Measurements from ENCODE around the gene RHOT1. TPM values are rescaled to one million over a fixed set of nuclear protein-coding genes. Genes with fewer than 3 reads are reported as not detected.
"Not testable (repeated sequence)": the region's sequence is repeated elsewhere in the genome, so short reads cannot be mapped to it uniquely, and the experiment has no call there.

Gene RHOT1
- total RNA-seq, 4 donors from 2014 or later: 60.8 to 97.6 (median 72.7) TPM

DNA sequence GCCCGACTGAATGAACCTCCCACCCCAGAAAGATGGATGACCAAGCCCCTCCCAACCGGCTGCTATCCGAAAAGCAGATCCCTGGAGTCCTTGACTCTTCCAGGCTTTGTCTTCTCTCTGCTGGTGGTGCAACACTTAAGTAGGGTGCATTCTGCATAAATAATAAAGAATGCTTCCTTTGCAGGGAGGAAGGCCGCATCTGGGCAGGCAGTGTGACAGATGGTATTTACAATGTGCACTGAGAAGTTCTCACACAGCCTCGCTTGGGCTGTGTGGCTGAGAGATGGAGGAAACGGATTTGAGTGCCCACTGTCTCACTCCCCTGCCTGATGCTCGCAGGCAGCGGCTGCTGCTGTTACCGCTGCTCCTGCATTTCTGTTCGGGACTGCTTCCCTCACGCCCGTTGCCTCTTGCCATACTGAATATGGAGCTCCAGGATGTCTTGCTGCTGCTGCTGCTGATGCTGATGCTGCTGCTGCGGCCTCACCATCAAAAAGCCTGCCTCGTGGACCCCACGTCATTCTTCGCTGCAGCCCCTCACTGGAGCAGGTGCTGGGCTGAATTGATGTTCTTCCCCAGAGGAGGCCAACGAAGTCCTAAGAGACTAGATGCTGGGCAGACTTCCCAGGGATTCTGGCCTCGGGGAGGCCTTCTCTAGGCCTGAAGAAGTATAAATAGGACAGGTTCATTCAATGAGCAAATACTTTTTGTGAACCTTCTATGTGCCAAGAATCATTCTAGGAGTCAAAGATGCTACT lies 116.3 kb downstream of the RHOT1 start:
- WGBS, 2 donors: 74 to 85% methylated on average over 18 of the region's 18 CpGs
- intact Hi-C loops (cut with DNase I; ENCODE audit: low total_unique reads): no loop called here
- no peak overlapping the region for H3K4me3 ChIP-seq (ENCODE audit: low read depth, poor library complexity, severe bottlenecking)
- TF ChIP-seq CTCF (IDR thresholded peaks at IDR 0.05): no peak
- DNase-seq (ENCODE audit: low spot score in 2 of 2): no peak

DNA sequence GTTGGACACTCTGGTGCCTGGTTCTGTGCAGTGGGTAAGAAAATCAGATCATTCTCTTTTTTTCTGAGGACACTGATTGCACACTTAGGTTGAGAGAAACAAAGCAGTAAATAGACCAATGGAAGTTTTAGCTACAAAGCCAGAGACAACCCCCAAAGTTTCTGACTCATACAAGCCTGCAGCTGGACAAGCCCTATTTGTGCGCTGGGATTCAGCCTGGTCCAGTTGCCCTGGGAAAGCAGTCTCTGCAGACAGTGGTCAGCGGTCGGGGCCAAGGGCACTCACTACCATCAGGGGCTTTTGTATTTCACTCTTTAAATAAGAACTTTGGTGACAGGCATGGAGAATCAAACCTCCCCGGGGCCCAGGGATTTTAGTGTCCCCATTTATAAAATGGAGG lies 117.3 kb downstream of the RHOT1 start:
- no peak overlapping the region for H3K4me3 ChIP-seq (ENCODE audit: low read depth, poor library complexity, severe bottlenecking)
- DNase-seq (ENCODE audit: low spot score in 2 of 2): no peak
- WGBS, 2 donors: 82 to 86% methylated on average over 4 of the region's 4 CpGs
- TF ChIP-seq CTCF (IDR thresholded peaks at IDR 0.05) (no peak), POLR2A (IDR thresholded peaks at IDR 0.05) (no peak)
- intact Hi-C loops (cut with DNase I; ENCODE audit: low total_unique reads): no loop called here

DNA sequence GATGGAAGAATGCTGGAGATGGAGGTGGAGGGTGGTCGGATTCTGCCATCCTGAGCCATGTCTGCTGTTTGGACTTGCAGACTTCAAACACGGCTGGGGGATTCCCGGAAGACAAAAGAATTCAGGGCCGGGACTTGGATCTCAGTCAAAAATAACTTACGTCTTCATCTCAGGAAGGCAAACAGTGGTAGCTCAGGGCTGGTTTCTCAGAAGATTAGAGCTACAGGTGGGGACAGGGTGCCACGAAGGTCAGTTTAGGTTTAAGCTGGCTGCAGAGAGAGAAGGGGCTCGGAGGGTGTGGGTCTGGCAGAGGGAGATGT lies 119.1 kb downstream of the RHOT1 start:
- no peak overlapping the region for H3K4me3 ChIP-seq (ENCODE audit: low read depth, poor library complexity, severe bottlenecking)
- DNase-seq (ENCODE audit: low spot score in 2 of 2): no peak
- intact Hi-C loops (cut with DNase I; ENCODE audit: low total_unique reads): no loop called here
- WGBS, 2 donors: 22 to 34% methylated on average over 7 of the region's 7 CpGs
- TF ChIP-seq POLR2A (IDR thresholded peaks at IDR 0.05): no peak
- no peak for TF ChIP-seq CTCF (IDR thresholded peaks at IDR 0.05)

GRCh38 chr17:32261936-32262510 lies 119.7 kb downstream of the RHOT1 start:
- no peak for TF ChIP-seq POLR2A (IDR thresholded peaks at IDR 0.05)
- TF ChIP-seq CTCF (IDR thresholded peaks at IDR 0.05): no peak
- H3K4me3 ChIP-seq (ENCODE audit: low read depth, poor library complexity, severe bottlenecking): no peak overlapping the region
- DNase-seq (ENCODE audit: low spot score in 2 of 2): no peak
- WGBS, 2 donors: 73 to 79% methylated on average over 13 of the region's 13 CpGs
- intact Hi-C loops (cut with DNase I; ENCODE audit: low total_unique reads): no loop called here

- 95 to 96% methylated on average over 17 of the region's 17 CpGs for WGBS, 2 donors
- H3K4me3 ChIP-seq (ENCODE audit: low read depth, poor library complexity, severe bottlenecking); DNase-seq (ENCODE audit: low spot score in 2 of 2); intact Hi-C loops (cut with DNase I; ENCODE audit: low total_unique reads): not testable (repeated sequence)
Observed at GRCh38 chr17:32263515-32263914, 121.2 kb downstream of the RHOT1 start.

- no peak for DNase-seq (ENCODE audit: low spot score in 2 of 2)
- TF ChIP-seq CTCF (IDR thresholded peaks at IDR 0.05): no peak
- TF ChIP-seq POLR2A (IDR thresholded peaks at IDR 0.05): no peak
- 52 to 64% methylated on average over 6 of the region's 6 CpGs for WGBS, 2 donors
- intact Hi-C loops (cut with DNase I; ENCODE audit: low total_unique reads): no loop called here
- H3K4me3 ChIP-seq (ENCODE audit: low read depth, poor library complexity, severe bottlenecking): no peak overlapping the region
Observed at GRCh38 chr17:32264140-32264799, 122.0 kb downstream of the RHOT1 start.

All from lower leg skin (tissue), 4 donors.